ENCODE results near the gene PIK3C2G.

DNA sequence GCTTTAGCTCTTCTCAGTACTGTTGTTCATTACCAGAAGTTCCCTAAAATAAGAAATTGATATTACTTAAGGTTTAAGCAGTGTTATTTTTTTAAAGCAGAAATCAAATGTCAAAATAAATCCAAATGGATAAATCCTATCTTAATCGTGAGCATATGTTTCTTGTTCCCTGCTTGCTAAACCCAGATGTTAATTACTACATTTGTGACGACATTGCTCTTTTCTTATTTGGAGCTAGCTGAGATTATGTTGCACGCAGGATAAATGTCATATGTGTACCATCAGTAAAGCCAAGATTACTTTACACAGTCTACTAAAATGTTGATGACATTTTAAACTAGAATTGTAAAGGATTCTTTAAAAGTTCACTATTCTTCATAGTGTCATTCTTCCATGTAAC, 319.0 kb downstream of the PIK3C2G start:
- TF ChIP-seq, protein P1, sequence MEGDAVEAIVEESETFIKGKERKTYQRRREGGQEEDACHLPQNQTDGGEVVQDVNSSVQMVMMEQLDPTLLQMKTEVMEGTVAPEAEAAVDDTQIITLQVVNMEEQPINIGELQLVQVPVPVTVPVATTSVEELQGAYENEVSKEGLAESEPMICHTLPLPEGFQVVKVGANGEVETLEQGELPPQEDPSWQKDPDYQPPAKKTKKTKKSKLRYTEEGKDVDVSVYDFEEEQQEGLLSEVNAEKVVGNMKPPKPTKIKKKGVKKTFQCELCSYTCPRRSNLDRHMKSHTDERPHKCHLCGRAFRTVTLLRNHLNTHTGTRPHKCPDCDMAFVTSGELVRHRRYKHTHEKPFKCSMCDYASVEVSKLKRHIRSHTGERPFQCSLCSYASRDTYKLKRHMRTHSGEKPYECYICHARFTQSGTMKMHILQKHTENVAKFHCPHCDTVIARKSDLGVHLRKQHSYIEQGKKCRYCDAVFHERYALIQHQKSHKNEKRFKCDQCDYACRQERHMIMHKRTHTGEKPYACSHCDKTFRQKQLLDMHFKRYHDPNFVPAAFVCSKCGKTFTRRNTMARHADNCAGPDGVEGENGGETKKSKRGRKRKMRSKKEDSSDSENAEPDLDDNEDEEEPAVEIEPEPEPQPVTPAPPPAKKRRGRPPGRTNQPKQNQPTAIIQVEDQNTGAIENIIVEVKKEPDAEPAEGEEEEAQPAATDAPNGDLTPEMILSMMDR (IDR thresholded peaks at IDR 0.05), result no peak
- TF ChIP-seq SIN3A (IDR thresholded peaks at IDR 0.05; ENCODE audit: borderline replicate concordance, insufficient read depth, low read depth, low read length), result no peak
